Stimulated activated CD4-positive, alpha-beta T cell treated with anti-CD3 and anti-CD28 coated beads, TNF-alpha, amount 100 ng/mL, for 1 hour (primary cell): Measurements from ENCODE around the gene APOL2.
A peak's percentile ranks its signal among the peaks of the same experiment; 100 is the strongest.
"Not testable (repeated sequence)": the region's sequence is repeated elsewhere in the genome, so short reads cannot be mapped to it uniquely, and the experiment has no call there.

ENCODE experiments used
- DNase-seq, 3 donors: peaks; one replicate each; pipeline ENCODE4 v3.0.0-alpha.2; 2020; ENCODE audit warnings: low read depth in 3 of 3, low spot score in 1 of 3

APOL2 gene

GRCh38 chr22:36239401-36240171, at the start of gene APOL2:
TSS of gene APOL2 (minus strand) at chr22:36239527. CDS start at chr22:36233162, 6,365 bp downstream.
- peak; percentile 51 to 70 (median 68) for DNase-seq

GRCh38 chr22:36288571-36289405, 49.5 kb upstream of the APOL2 start:
- no peak for DNase-seq

- DNase-seq: no peak
Observed at GRCh38 chr22:36287881-36288515, 48.7 kb upstream of the APOL2 start.

- peak in 2 of 3 donors; percentile 30 to 59 for DNase-seq
Observed at GRCh38 chr22:36286096-36286957, 47.0 kb upstream of the APOL2 start.

- no peak for DNase-seq
Observed at GRCh38 chr22:36285545-36285944, 46.2 kb upstream of the APOL2 start.

- no peak for DNase-seq
Observed at GRCh38 chr22:36285017-36285416, 45.7 kb upstream of the APOL2 start.

GRCh38 chr22:36284171-36284571, 44.8 kb upstream of the APOL2 start:
- no peak for DNase-seq

- DNase-seq: no peak
Observed at GRCh38 chr22:36282328-36282831, 43.1 kb upstream of the APOL2 start.

GRCh38 chr22:36281781-36282327, 42.5 kb upstream of the APOL2 start:
- DNase-seq: no peak

- DNase-seq: no peak
Observed at GRCh38 chr22:36280379-36280778, 41.1 kb upstream of the APOL2 start.

GRCh38 chr22:36279219-36279666, 39.9 kb upstream of the APOL2 start:
- no peak for DNase-seq

- peak in 2 of 3 donors; percentile 23 to 40 for DNase-seq
Observed at GRCh38 chr22:36277482-36278291, 38.4 kb upstream of the APOL2 start.

GRCh38 chr22:36274531-36274930, 35.2 kb upstream of the APOL2 start:
- DNase-seq: no peak

- DNase-seq: not testable (repeated sequence)
Observed at GRCh38 chr22:36271951-36272350, 32.6 kb upstream of the APOL2 start.

GRCh38 chr22:36271231-36271630, 31.9 kb upstream of the APOL2 start:
- not testable (repeated sequence) for DNase-seq

GRCh38 chr22:36267896-36268485, 28.7 kb upstream of the APOL2 start:
- no peak for DNase-seq

GRCh38 chr22:36267058-36267457, 27.7 kb upstream of the APOL2 start:
- DNase-seq: no peak

GRCh38 chr22:36263886-36264664, 24.7 kb upstream of the APOL2 start:
- DNase-seq: not testable (repeated sequence)
